ENCODE measurements around the gene EPSTI1. TPM values are rescaled to one million over a fixed set of nuclear protein-coding genes. Genes with fewer than 3 reads are reported as not detected.

EPSTI1 gene
- total RNA-seq, 1 donor = 30.8 TPM

GRCh38 chr13:42876270-42876714 is 115.7 kb downstream of the EPSTI1 start:
- no peak overlapping the region for H3K4me2 ChIP-seq (ENCODE audit: insufficient read depth, low read length)

DNA sequence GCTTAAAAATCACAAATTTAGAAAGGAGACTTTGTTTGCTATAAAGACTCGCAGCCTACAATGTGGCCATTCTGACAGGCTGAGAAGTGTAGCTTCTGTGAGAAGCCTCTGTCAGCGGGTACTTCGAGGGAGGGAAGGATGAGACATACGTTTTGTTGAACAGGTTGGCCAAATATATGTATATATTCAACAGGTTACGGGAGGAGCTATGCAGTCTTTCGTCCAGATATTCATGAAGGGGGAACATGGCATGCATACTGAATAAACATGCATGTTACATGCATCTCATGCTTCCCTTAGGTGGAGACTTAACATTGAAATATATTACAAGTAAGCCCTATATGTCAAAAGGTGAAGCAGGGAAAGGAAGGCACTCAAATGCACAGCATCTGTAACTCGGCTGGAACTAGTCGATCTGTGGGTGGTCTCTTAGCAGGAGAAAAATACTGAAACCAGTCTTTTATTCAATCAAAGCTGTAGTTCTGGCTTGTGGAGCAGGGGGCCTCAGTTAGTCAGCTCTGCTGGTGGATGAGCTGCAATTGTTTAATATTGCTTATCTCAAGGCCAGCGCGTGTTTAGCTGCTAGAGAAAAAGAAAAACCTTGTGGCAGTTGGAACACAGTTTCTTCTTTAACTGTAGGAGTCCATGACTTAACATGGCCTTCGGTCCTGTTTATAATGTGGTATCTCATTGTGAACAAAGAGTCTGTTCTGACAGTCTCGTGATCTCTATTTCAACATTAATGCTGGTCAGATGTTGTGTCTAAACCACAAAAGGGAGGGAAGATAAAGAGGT is 116.4 kb downstream of the EPSTI1 start:
- Histone ChIP-seq H3K9me3 (ENCODE audit: low read depth, low read length) (no peaks in the 10 kb centered on the region), H3K27me3 (ENCODE audit: insufficient read depth, low read length) (no peaks in the 10 kb centered on the region), H3K36me3 (ENCODE audit: insufficient read depth, low read length) (no peaks in the 10 kb centered on the region), H3K27ac (ENCODE audit: low read depth, low read length) (no peak overlapping the region), H2AFZ (ENCODE audit: low read length) (no peak overlapping the region), H3K79me2 (ENCODE audit: insufficient read depth, low read length) (no peaks in the 10 kb centered on the region), H3K4me3 (ENCODE audit: insufficient read depth, low read length) (no peak overlapping the region), H4K20me1 (ENCODE audit: insufficient read depth, low read length) (no peaks in the 10 kb centered on the region), H3K4me2 (ENCODE audit: insufficient read depth, low read length) (no peak overlapping the region), H3K4me1 (ENCODE audit: insufficient read depth, low read length) (no peaks in the 10 kb centered on the region)
- TF ChIP-seq, protein P1, sequence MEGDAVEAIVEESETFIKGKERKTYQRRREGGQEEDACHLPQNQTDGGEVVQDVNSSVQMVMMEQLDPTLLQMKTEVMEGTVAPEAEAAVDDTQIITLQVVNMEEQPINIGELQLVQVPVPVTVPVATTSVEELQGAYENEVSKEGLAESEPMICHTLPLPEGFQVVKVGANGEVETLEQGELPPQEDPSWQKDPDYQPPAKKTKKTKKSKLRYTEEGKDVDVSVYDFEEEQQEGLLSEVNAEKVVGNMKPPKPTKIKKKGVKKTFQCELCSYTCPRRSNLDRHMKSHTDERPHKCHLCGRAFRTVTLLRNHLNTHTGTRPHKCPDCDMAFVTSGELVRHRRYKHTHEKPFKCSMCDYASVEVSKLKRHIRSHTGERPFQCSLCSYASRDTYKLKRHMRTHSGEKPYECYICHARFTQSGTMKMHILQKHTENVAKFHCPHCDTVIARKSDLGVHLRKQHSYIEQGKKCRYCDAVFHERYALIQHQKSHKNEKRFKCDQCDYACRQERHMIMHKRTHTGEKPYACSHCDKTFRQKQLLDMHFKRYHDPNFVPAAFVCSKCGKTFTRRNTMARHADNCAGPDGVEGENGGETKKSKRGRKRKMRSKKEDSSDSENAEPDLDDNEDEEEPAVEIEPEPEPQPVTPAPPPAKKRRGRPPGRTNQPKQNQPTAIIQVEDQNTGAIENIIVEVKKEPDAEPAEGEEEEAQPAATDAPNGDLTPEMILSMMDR (IDR thresholded peaks at IDR 0.05; ENCODE audit: extremely low read depth, low read depth, low read length) = no peak
- DNase-seq (ENCODE audit: insufficient read length, low spot score, missing footprints) = no peak

More at GRCh38 chr13:42876270-42876714, 115.7 kb downstream of the EPSTI1 start:
- H3K4me1 ChIP-seq (ENCODE audit: insufficient read depth, low read length) = no peaks in the 10 kb centered on the region
- no peaks in the 10 kb centered on the region for H3K36me3 ChIP-seq (ENCODE audit: insufficient read depth, low read length)
- no peaks in the 10 kb centered on the region for H3K79me2 ChIP-seq (ENCODE audit: insufficient read depth, low read length)
- DNase-seq (ENCODE audit: insufficient read length, low spot score, missing footprints) = no peak
- H4K20me1 ChIP-seq (ENCODE audit: insufficient read depth, low read length) = no peaks in the 10 kb centered on the region
- TF ChIP-seq, protein P1 (IDR thresholded peaks at IDR 0.05; ENCODE audit: extremely low read depth, low read depth, low read length) = no peak
- H3K9me3 ChIP-seq (ENCODE audit: low read depth, low read length) = no peaks in the 10 kb centered on the region
- no peak overlapping the region for H3K4me3 ChIP-seq (ENCODE audit: insufficient read depth, low read length)
- H3K27me3 ChIP-seq (ENCODE audit: insufficient read depth, low read length) = no peaks in the 10 kb centered on the region
- H2AFZ ChIP-seq (ENCODE audit: low read length) = no peak overlapping the region
- H3K27ac ChIP-seq (ENCODE audit: low read depth, low read length) = no peak overlapping the region

GRCh38 chr13:42874221-42874620 is 117.8 kb downstream of the EPSTI1 start:
- H4K20me1 ChIP-seq (ENCODE audit: insufficient read depth, low read length) = no peaks in the 10 kb centered on the region
- no peaks in the 10 kb centered on the region for H3K27me3 ChIP-seq (ENCODE audit: insufficient read depth, low read length)
- no peaks in the 10 kb centered on the region for H3K79me2 ChIP-seq (ENCODE audit: insufficient read depth, low read length)
- TF ChIP-seq, protein P1 (IDR thresholded peaks at IDR 0.05; ENCODE audit: extremely low read depth, low read depth, low read length) = no peak
- H3K4me2 ChIP-seq (ENCODE audit: insufficient read depth, low read length) = no peak overlapping the region
- no peak overlapping the region for H3K27ac ChIP-seq (ENCODE audit: low read depth, low read length)
- H2AFZ ChIP-seq (ENCODE audit: low read length) = no peak overlapping the region
- H3K9me3 ChIP-seq (ENCODE audit: low read depth, low read length) = no peaks in the 10 kb centered on the region
- no peak overlapping the region for H3K4me3 ChIP-seq (ENCODE audit: insufficient read depth, low read length)
- DNase-seq (ENCODE audit: insufficient read length, low spot score, missing footprints) = no peak
- no peaks in the 10 kb centered on the region for H3K4me1 ChIP-seq (ENCODE audit: insufficient read depth, low read length)
- H3K36me3 ChIP-seq (ENCODE audit: insufficient read depth, low read length) = no peaks in the 10 kb centered on the region

DNA sequence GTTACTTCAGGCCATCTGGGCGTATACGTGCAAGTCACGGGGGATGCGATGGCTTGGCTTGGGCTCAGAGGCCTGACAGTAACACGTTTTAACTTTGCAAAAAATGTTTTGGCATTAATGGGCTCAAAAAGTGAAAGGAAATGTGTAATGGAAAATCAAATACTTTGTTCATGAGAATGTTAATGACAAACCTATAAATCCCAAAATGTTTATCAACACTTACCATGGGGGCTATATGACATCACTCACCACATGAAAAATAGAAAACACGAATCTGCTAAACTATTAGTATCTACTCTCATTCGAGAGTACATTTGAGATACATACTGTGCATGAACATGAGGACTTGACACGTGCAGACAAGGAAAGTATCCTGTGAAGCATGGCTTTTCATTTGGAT is 119.0 kb downstream of the EPSTI1 start:
- H3K27ac ChIP-seq (ENCODE audit: low read depth, low read length) = no peak overlapping the region

More for the DNA sequence above, 119.0 kb downstream of the EPSTI1 start:
- TF ChIP-seq, protein P1 (IDR thresholded peaks at IDR 0.05; ENCODE audit: extremely low read depth, low read depth, low read length) = no peak
- no peaks in the 10 kb centered on the region for H3K9me3 ChIP-seq (ENCODE audit: low read depth, low read length)
- no peak for DNase-seq (ENCODE audit: insufficient read length, low spot score, missing footprints)
- no peaks in the 10 kb centered on the region for H4K20me1 ChIP-seq (ENCODE audit: insufficient read depth, low read length)
- no peaks in the 10 kb centered on the region for H3K4me1 ChIP-seq (ENCODE audit: insufficient read depth, low read length)
- H2AFZ ChIP-seq (ENCODE audit: low read length) = no peak overlapping the region
- H3K4me3 ChIP-seq (ENCODE audit: insufficient read depth, low read length) = no peak overlapping the region
- no peaks in the 10 kb centered on the region for H3K36me3 ChIP-seq (ENCODE audit: insufficient read depth, low read length)
- H3K27me3 ChIP-seq (ENCODE audit: insufficient read depth, low read length) = no peaks in the 10 kb centered on the region
- no peak overlapping the region for H3K4me2 ChIP-seq (ENCODE audit: insufficient read depth, low read length)
- H3K79me2 ChIP-seq (ENCODE audit: insufficient read depth, low read length) = no peaks in the 10 kb centered on the region
